NCI-H82 treated with DMSO at 0.1 percent for 48 hours (cell line): ENCODE data around the gene GRAMD1A.
"Not testable (repeated sequence)": the region's sequence is repeated elsewhere in the genome, so short reads cannot be mapped to it uniquely, and the experiment has no call there.

Source experiments
- DNase-seq: peaks from one replicate; lab custom pipeline; 2025; ENCODE audit not compliant: unreplicated experiment; lab: John Stamatoyannopoulos, UW

GRAMD1A gene

DNA sequence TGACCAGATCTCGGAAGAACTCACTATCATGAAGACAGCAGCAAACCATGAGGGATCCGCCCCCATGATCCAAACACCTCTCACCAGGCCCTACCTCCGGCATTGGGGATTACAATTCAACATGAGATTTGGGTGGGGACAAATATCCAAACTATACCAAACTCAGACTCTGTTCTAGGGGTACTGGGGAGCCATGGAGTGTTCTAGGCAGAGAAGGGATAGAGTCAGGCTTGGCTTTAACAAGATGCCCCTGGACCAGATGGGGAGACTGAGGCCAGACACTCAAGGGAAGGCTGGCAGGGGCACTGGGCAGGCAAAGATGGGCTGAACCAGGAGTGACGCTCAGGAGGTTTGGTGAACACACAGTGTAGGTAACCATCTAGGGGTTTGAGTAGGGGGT is 18.3 kb downstream of the GRAMD1A start:
- DNase-seq: no peak

DNA sequence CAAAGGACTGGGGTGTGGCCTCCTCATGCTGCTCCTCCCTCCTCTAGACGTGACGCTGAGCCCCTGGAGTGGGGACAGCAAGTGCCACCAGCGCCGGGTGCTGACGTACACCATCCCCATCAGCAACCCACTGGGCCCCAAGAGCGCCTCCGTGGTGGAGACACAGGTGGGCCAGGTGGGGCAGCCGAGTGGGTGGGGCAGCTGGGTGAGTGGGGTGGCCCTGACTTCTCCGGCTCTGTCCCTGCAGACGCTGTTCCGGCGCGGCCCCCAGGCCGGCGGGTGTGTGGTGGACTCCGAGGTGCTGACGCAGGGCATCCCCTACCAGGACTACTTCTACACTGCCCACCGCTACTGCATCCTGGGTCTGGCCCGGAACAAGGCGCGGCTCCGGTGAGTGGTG is 19.0 kb downstream of the GRAMD1A start:
- DNase-seq: no peak

DNA sequence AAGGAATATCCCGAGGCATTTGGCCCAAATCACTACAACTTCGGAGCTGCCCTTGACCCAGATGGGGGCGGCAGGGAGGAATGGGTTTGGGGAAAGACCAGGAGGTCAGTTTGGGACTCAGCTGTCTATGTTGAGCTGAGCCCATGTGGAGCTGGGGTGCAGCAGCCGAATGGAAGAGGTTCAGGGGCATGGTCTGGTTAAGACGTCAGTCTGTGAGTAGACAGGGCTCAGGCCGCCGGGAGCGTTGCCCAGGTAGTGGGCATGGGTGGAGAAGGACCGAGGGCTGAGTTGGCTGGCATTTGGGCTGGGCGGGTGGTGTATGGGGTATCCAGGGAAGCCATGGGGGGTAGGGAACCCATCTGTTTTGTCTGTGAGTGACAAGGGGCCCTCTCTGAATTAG is 20.9 kb downstream of the GRAMD1A start:
- DNase-seq: no peak

DNA sequence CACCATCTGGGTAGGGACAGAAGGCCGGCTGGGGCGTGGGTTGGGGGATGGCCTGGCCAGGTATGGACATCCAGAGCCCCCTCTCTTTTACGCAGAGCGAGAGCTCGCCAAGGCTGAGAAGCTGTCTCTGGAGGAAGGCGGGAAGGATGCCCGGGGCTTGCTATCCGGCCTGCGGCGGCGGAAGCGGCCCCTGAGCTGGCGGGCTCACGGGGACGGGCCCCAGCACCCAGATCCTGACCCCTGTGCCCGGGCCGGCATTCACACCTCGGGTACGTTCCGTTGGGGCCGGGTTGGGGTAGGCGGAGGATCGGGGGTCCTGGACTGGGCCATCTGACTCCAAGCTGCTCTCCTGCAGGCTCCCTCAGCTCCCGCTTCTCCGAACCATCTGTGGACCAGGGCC is 21.5 kb downstream of the GRAMD1A start:
- no peak for DNase-seq

DNA sequence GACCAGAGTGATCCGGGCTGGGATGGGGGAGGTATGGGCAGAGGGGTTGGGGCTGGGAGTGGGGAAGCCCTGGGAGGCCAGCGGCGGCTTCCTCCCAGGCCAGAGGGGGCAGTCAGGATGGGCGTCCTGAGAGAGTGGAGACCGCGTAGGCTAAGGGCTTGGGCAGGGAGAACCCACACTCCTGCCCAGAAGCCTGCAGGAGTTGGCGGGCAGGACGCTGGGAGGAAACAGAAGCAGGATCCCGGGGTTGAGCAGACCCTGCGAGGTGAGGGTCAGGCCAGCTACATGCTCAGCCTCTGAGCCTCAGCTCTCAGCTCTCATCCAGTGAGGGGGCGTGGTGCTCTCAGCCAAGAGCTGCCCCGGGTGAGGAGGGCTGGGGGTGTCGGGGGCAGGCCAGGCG is 22.3 kb downstream of the GRAMD1A start:
- DNase-seq: no peak

DNA sequence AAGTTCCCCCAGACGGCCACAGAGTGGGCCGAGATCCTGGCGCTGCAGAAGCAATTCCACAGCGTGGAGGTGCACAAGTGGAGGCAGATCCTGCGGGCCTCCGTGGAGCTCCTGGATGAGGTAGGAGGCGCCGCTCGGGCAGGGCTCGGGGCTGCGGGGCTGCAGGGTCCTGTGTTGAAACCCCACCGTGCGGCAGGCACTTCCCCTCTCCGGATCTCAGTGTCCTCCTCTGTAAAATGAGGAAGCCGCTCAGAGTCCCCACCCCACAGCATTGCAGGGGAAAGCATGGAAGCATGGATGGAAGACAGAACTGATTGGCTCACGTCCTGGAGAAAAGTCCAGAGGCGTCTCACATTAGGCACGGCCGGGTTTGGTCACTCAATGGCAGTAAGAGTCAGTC is 23.3 kb downstream of the GRAMD1A start:
- no peak for DNase-seq

DNA sequence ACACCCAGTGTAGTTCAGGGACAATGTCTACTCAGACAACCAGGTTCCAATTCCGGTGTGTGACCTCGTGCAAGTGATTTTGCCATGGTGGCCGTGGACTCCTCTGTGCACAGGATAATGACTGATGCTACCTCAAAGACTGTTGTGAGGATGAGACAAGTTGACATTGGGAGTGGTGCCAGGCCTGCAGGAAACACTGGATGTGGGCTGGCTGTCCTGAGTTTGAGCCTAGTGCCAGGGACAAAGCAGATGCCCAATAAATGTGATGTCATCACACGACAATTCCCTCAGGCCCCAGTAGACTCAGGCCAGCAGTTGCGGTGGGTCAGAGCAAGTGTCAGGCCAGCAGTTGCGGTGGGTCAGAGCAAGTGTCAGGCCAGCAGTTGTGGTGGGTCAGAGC is 24.0 kb downstream of the GRAMD1A start:
- DNase-seq: no peak

DNA sequence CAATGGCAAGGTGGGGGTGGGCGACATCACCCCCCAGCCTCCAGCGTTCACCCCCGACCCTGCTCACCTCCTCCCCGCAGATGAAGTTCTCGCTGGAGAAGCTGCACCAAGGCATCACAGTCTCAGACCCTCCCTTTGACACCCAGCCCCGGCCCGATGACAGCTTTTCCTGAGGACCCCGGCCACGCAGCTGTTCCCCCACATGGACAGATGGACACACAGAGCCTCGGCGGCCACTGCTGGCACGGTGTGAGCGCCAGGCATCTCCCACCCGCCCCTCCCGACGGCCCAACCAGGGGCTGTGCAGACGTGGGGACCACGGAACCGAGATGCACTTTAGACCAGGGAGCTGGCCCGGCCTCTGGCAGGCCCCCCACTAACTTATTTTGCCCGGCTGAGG is 25.8 kb downstream of the GRAMD1A start:
- no peak for DNase-seq

DNA sequence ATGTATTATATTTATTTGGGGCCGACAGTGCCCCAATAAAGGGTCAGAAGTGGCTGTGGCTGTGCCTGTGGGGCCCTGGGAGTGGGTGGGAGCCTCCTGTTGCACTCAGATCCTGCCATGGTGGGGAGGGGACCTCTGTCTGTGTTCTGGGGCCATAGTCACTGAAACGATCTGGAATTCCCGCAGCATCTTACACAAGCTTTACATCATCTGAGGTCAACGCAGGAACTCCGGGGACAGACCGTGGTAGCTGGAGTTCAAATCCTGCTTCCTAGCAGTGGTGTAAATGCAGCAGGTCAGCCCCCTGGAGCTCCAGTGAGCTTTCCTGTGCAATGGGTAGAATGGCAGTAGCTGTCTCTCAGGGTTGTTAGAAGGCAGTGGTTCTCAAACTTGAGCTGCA is 26.3 kb downstream of the GRAMD1A start:
- DNase-seq: no peak

DNA sequence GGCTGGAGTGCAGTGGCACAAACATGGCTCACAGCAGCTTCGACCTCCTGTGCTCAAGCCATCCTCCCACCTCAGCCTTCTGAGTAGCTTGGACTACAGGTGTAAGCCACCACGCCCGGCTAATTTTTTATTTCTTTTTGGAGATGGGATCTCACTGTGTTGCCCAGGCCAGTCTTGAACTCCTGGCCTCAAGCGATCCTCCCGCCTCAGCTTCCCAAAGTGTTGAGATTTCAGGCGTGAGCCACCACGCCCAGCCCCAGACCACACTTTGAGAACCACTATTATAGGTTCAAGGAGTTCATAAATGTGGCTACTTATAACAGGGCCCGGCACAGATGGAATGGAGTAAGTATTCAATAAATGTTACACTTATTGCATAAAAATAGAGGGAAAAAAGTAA is 26.9 kb downstream of the GRAMD1A start:
- no peak for DNase-seq

DNA sequence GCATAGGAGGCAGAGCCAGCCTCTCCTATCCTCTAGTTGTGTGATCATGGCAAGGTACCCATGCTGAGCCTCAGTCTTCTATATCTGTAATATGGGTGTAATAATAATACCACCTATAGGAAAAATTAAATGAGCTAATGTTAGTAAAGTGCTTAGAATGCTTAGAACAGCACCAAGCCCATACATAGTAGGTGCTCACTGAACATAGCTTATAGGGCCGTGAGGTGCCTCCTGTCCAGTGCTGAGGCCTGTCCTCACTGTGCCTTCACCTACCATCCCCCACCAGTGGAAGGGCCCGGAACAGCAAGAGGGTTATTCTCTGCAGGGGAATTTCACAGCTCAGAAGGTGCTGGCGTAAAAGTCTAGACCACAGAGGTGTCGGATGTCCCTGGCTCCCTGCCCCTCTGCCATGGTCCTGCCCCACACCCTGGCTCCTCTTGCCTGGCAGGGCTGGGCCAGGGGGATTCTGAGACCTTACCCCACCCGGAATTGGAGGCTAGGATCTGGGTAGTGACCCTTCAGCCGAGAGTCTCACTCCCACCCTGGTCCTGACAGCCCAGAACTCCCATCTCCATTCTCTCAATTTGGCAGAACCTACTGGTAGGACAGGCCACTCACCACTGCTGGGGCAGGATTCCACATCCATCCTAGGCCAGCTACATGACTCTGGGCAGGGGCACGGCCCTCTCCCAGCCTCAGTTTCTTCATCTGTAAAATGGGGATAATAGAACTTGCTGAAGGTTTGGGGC is 27.9 kb downstream of the GRAMD1A start:
- no peak for DNase-seq

DNA sequence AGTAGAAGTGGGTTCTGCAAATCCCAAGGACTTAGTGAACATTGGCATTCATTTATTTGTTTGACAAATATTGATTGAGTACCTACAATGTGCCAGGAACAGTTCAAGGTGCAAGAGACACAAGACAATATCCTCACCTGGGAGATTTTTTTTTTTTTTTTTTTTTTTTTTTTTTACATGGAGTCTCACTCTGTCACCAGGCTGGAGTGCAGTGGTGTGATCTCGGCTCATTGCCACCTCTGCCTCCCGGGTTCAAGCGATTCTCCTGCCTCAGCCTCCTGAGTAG is 28.4 kb downstream of the GRAMD1A start:
- not testable (repeated sequence) for DNase-seq

DNA sequence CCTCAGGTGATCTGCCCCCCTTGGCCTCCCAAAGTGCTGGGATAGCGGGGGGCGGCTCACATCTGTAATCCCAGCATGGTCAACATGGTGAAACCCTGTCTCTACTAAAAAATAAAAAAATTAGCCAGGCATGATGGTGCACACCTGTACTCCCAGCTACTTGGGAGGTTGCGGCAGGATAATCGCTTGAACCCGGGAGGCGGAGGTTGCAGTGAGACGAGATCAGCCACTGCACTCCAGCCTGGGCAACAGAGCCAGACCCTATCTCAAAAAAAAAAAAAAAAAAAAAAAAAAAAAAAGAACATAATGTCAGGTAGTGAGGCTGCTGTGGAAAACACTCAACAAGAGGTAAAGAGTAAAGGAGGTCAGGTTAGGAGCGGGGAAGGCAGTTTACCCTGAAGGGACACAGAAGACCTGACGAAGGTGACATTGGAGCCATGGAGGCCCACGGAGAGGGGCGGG is 29.2 kb downstream of the GRAMD1A start:
- not testable (repeated sequence) for DNase-seq

DNA sequence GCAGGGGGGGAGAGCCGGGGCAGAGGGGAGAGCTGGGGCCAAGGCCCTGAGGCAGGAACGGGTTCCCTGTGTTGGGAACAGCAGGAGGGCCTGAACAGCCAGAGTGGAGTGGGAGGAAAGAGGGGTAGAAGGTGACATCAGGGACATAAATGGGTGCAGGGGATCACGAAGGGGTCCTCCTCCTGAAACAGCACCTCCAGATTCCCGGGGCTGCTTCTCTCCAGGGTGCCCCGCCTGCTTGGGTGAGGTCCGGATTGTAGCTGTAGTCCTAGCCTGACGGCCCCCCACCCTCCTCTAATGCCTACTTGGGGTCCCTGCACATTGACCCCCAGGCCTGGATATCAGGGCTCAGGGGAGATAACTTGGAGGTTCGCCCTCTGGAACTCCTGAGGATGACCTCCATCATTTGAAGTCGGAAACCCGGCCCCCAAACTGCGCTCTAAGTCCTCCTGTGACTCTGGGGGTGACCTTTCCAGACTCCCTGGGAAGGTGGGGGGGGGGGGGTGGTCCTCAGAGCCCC is 29.7 kb downstream of the GRAMD1A start:
- no peak for DNase-seq

DNA sequence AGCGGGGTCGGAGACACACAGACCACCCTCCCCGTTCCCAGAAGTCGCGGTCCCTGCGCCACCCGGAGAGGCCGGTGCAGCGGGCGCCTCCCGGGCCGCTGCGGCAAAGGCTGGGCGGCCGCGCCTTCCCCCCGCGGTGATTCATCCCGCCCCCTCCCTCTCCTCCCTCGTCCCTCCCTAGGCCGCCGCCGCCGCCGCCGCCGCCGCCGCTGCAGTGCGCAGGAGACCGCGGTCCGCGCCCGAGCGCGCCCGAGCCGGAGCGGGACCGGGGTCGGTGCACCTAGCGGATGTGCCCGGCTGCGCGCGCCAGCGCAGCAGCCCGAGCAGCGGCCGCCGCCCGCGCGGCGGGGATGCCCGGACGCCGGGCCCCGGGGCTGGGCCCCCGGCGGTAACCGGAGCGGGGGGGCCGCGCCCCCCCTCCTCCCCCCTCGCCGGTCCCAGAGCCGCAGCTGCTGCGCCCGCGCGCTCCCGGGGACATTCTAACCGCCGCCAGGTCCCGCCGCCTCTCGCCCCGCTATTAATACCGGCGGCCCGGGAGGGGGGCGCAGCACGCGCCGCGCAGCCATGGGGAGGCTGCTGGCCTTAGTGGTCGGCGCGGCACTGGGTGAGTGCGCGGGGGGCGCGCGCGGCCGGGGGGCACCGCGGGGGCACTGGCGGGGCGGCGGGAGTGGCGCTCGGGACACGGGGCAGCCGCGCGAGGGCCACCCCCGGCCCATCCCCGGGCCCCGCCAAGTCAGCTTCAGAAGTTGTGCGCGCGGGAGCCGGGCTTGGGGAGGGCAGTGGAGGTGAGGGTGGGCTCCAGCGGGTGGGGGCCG is 30.3 kb downstream of the GRAMD1A start, which contains the start of gene SCN1B:
Gene SCN1B (plus strand): TSS at position 214 of the 815 bp plus-strand sequence. CDS start 351 bp downstream, at position 565.
- no peak for DNase-seq

DNA sequence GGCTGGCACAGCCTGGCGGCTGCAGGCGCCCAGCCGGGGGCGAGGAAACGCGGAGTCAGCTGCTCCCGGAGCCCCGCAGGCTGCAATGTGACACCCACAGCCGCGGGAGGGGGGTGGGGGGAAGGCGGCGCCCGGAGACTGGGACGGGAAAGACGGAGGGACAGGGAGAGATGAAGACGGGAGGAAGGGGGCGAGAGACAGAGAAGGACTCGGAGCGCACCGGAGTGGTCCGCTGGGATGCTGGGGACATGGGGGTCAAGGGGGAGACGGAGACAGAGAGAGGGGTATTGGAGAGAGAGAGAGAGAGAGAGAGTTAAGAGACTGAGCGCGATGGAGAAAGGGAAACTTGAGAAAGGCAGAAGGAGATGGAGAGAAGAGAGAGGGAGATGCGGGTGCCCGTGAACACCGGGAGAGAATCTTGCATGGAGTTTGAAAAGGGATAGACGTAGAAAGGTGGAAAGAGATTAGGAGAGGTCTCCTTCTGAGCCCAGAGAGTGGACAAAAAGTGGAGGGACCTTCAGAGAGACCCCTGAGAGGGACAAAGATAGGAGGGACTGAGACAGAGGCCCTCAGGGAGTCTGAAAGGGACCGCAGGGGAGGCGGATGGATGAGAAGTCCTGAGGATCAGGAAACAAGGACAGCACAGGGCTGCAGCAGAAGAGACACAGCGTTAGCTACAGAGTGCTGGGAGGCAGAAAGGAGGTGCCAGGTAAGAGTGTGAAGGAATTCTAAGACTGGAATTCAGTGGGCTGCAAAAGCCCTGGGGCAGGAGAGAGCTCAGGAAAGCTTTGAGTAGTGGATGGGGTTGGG is 31.2 kb downstream of the GRAMD1A start:
- no peak for DNase-seq

DNA sequence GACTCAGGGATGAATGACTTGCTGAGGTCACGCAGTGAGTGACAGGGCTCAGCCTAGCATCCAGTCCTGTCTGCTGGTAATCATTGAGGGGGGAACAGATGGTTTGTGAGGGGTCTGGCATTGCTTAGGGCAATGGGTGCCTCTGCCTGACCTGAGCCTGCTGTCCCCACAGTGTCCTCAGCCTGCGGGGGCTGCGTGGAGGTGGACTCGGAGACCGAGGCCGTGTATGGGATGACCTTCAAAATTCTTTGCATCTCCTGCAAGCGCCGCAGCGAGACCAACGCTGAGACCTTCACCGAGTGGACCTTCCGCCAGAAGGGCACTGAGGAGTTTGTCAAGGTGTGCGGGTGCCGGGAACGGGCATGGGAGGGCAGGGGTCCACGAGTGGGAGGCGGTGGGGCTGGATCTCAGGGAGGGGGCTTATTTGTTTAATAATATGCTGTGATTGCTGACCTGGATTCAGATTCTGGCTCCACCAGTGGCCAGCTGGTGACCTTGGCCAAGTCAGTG is 32.3 kb downstream of the GRAMD1A start:
- DNase-seq: no peak

DNA sequence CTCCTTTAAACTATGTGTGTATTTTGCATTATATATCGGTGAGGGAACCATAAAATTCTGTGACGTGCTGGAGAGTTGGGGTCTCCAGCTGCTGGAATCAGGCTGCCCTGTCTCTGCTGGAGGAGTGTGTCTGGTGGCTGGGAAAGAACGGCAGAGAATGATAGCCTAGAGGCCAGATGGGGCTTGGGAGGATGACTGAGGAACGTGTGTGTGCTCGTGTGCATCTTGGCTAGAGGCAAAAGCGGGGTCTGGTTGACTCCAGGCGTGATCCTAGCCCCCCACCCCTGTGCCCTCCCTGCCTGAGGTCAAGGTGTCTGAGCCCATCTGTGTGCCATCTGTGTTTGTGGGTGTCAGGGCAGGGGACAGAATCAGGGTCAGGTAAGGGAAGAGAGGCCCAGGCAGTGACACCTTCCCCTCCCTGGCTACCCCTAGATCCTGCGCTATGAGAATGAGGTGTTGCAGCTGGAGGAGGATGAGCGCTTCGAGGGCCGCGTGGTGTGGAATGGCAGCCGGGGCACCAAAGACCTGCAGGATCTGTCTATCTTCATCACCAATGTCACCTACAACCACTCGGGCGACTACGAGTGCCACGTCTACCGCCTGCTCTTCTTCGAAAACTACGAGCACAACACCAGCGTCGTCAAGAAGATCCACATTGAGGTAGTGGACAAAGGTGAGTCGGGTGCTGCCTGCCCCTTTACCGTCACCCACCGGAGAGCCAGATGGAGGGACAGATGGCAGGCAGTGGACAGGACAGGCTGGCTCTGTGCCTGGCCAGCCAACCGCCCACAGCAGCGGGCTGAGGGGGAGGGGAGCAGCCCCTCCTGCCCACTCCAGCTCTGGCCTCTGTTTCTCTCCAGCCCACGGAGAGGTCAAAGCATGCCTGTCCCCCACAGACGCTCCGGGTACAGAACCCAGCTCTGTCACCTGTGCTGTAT is 33.2 kb downstream of the GRAMD1A start:
- DNase-seq: peak; percentile 52

DNA sequence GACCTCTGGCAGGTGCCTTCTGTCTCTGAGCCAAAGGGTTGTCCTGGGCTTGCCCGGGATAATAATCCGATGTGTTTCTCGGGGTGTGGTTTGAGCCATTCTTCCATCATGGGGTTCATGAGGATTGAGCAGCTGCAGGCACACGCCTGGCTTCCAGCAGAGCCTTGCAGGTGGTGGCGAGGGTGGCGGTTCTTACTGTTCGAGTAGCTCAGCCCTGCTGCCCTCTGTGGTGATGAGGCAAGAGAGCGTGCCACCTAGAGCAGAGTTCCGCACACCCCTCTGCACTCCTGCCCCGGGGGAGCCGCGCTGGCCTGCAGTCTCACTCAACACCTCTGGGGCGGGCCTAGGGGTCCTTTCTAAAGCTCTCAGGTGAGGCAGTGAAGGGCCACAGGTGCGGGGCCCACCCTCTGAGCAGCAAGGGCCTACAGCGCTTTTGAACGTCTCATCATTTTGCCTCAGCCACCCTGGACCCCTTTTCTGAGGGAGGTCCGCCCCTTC is 33.9 kb downstream of the GRAMD1A start:
- DNase-seq: no peak
